NCI-H1092 (cell line): Measurements from ENCODE around the gene COL27A1.

Experiments
- DNase-seq: peaks from one replicate; lab custom pipeline; 2025; lab: John Stamatoyannopoulos, UW

The COL27A1 gene

GRCh38 chr9:114342755-114343440, 187.6 kb downstream of the COL27A1 start:
- DNase-seq = no peak

DNA sequence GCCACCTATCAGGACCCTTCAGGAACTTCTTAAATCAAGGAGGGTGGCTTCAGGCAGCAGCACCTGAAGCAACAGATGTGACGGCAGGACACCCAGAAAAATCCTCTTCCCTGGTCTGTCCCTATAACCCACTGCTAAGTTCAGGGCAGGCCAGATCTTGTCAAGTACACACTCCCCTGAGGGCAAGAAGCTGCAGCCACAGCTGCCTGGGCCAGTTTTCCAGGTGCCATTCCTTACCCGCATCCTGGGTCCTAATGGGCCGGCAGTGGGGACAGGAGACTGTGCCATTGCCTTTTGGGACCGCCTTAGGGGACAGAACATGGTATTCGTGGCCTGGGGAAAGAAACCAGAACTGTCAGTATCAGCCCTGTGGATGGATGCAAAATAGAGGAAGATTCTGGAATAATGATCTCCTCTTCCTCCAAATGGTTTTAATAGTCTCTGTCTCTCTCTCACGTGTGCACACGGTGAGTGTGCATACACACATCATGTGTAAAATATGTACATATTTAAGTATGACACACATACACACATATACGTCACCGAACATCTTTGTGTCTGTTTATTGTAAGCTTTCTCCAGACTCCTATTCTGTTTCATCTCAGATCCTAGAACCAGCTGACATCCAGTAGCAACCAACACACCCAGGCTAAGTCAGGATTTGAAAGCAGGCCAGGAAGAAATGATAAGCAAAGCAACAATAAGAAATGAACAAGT, 188.3 kb downstream of the COL27A1 start:
- no peak for DNase-seq

DNA sequence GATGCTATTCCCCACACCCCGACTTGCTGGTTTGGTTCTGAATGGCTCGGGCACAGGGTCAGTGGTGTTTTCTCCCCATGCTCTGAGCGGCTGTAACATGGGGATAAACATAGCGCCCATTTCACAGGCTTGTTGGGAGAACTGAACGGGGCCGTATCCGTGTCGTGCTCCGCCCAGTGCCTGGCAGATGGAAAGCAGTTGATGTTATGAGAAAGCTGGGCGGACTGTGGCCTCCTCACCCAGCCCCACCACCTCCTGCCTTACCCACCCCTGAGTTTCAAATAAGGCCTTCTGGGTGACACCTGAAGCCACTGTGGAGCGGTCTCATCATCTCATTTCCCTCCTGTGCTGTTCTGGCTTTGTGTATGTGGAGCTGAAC, 188.8 kb downstream of the COL27A1 start:
- DNase-seq = no peak

DNA sequence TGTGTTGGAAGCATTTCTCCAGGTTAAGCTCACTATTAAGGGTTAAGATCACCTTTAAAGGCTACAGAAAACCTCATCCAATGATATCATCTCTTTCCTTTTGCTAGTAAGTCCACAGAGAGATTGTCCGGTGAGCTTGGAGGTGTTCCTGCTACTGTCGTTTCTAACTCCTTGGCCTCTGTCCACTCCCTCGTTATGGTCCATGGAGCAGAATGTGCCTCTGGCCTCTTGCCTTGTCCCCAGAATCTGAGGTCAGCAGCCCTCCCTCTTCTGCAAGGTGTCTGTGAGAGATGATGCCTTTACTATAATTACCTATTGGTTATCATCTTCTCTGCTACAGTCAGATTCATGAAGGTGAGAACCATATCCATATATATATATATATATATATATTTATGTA, 189.4 kb downstream of the COL27A1 start:
- no peak for DNase-seq

DNA sequence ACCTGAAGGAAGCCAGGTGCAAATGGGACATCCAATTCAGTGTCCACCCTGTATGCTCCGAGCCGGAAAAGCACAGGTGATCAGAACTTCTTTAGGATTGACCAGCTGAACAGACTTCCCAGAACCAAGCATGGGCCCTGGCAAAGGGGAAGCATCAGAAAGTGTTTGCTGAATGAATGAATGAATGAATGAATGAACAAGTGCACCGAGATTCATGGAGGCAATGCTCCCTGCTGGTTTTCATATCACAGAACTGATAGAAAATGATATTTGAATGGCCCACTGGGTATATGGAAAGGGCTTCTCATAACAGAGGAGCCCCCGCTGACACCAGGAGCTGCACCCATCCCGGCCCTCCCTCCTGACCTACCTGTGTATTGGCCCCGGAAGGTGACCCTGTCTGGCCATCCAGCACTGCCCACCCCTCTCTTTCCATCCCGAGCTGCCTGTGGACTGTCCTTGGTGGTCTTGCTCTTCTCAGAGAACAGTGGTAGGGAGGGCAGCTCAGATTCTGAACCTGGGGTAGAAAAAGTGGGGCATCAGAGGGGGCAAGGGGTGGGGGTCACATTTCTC, 190.2 kb downstream of the COL27A1 start:
- no peak for DNase-seq

GRCh38 chr9:114346146-114346545, 190.8 kb downstream of the COL27A1 start:
- DNase-seq = no peak

GRCh38 chr9:114347675-114348074, 192.3 kb downstream of the COL27A1 start:
- no peak for DNase-seq

- no peak for DNase-seq
Observed at GRCh38 chr9:114348261-114348905, 193.0 kb downstream of the COL27A1 start.

DNA sequence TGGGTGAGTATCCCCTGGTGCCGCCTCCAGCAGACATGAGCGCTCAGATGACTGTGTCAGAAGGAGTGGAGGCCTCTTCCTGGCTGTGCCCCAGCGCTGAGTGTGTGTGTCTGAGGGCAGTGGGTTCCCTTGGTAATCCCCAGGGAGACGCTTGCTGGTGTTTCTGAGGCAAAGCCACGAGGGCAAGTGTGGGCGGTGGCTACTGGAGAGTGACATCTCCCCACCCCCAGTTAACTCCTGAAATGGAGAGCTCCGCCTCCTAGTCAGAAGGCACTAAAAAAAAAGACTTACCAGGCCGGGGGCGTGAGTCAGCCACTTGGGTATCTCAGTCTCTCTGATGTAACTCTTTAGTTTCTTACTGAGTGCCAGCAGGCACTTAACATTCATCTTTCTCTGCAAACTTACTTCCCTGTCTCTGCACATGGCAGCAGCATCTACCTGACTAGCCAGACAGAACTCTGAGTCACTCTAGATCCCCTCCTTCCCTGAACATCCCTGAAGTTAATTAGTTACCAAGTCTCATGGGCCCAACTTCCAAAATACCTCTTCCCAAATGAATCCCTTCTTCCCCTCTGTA, 193.7 kb downstream of the COL27A1 start:
- no peak for DNase-seq

DNA sequence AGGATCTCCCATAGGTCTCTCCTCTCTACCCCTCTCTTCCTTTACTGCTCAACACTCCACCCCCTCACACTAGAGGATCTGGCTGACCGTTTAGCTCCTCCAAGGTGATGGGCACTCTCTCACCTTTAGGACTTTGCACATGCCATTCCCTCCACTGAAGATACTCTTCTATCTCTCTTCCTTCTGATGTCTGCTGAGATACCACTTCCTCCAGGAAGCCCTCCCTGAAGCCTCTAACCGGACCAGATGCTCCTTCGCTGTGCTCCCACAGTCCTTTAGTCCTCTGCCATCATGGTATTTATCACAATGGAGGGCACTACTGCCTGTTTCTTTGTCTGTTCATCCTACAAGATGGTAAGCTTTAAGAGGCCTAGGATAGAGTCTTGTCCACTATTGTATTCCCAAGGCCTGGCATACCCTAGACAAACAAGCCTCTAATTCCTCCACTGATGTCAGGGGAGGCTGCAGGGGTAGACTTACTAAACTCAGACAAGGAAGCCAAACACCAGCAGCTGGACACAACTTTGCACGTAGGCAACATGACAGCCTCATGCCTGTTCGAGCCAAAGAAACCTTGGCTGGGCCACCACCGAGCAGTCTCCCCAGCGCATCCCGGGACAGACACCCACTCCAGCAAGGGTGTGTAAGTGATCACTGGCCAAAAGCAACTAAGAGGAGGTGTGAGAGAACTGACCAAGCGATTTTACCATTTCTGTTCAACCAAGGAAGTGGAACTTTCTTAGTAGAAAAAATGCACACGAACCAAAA, 194.6 kb downstream of the COL27A1 start:
- DNase-seq = no peak

DNA sequence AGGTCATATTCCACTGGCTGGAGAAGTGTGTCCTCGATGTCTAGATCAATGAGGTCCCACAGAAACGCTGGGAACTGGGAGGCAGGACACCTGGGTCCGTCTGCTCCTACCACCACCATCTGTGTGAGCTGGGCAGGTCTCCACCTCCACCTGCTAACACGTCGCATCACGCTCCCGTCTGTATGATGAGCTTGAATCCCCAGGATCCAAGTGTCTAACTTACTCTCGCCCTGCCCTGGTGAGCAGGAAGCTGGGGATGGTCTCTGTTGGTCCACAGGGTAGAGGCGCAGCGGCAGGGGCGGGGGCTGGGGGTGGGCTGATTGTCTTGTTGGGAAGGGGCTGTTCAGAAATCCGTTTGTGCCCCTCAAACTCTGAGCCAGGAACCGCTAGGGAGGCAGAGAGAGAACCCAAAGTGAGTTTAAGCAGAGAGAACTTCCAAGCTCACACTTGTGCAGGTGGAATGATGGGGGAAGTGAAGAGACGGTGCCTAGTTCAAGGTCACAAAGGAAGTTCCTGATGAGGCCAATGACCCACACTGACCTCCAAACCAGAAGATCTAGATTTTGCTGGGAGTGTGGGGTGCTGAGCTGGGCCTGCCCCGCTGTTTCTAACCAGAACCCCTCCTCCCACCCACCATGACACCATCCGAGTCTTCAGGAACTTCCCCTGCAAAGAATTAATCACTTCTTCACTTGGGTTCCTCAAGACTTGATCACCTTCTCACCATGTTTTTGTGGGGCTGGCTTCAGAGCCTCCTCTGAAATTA, 195.5 kb downstream of the COL27A1 start:
- no peak for DNase-seq

GRCh38 chr9:114351932-114352331, 196.6 kb downstream of the COL27A1 start:
- DNase-seq = no peak

DNA sequence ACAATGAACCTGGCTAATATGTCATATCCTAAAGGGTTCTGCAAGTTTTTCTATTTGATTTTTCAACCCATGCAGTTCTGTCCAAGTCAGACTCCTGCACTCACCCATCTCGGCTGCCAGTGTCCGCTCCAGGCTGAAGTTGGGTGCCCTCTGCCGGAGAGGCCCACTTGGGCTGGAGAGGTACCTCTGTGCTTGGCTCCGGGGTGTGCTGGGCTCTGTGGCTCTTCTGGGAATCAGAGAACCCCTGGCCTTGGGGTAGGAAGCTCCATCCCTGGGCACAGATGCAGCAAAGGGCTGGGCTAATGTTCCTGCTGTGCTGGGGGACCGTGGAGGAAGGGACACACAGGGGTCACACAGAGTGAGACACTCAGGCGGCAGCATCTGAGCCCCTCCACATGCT, 200.5 kb downstream of the COL27A1 start:
- DNase-seq = no peak

- DNase-seq = no peak
Observed at GRCh38 chr9:114356792-114357191, 201.5 kb downstream of the COL27A1 start.

DNA sequence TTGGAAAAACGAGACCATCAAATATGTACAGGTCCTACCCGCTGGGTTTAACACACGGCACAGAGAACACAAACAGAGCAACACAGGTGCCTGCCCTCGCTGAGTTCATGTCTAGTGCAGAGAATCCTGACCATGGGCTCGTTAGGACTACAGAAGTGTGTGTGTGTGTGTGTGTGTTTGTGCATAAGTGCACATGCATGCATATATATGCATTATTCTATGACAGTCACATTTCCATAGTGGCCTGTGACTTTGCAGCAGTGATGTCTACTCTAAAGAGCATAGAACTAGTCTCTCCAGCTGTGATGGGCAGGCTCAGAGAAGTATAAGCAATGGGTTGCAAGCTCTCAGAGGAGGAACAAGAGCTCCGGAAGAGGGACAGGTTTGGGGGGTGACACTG, 202.0 kb downstream of the COL27A1 start:
- no peak for DNase-seq

DNA sequence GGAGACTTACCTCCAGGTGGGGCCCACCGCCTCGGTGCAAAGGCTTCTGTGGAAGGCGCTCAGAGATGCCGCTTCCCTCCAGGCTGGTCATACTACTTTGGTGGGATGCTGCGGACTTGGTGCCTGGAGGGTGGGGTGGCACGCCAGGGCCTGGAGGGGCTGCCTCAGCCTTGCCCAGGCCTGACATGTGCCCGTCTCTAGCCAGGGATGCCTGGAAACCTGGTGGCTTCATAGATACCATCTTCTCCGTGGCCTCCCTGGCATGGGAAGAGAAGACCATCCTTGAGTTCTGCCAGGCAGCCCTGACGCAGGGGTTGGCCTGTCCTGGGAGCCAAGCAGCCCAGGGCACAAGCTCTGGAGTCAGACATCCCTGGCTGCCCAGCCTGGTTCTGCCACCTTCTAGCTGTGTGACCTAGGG, 202.6 kb downstream of the COL27A1 start:
- DNase-seq = no peak

DNA sequence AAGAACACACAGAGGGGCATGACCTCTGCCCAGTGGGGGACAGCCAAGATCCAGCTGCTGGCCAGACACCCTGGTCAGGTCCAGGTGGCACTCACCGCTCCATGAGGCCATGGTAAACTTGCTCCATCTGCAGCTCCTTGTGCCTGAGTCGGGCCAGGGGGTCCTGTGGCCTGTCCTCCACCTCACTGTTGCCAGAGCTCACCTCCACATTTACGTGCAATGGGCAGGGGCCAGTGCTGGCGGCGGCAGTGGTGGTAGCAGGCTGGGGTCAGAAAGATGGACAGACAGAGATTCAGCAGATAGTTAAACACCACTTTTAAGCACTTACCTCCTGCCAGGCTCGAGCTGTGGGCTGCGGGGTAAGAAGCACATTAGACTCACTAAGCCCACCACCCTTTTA, 204.5 kb downstream of the COL27A1 start:
- DNase-seq = no peak

DNA sequence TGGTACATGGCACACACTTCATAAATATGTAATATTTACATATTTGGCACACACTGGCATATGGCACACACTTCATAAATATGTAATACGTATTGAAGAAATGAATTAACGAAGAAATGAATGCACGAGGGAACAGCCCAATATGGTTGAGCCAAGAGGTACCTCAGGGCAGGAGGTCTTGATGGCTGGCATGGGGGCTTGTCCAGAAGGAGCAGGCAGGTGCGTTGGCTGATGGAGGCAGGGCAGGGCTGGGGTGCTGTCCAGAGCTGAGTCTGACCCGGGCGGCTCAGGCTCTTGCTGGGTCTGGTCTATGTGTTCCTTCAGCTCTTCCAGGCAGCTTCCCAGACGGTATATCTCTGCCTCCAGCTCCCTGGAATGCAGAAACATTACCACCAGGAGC, 206.2 kb downstream of the COL27A1 start:
- no peak for DNase-seq
